8988T (cell line): ENCODE measurements around the gene HACD2.

Source experiments
- DNase-seq: peaks from one replicate; pipeline ENCODE4 v3.0.0; 2011

HACD2 gene

GRCh38 chr3:123476967-123477750, 107.7 kb downstream of the HACD2 start:
- no peak for DNase-seq

- DNase-seq, result no peak
These were observed 109.1 kb downstream of the HACD2 start for GRCh38 chr3:123475786-123476185.

DNA sequence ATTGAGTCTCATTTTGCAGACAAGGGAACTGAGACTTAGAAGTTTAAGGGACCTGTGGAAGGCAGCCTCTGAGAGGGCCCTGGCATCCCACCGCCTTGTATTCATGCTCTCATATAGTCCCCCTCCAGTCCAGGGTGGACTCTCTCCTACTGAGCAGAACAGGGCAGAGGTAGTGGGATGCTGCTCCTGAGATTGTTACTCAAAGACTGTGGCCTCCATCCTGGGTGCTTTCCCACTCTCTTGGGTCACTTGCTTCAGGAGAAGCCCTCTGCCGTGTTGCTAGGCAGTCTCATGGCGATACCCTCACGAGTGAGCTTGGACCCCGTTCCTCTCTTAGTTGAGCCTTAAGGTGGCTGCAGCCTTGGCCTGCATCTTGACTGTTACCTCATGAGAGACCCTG, 113.7 kb downstream of the HACD2 start:
- DNase-seq, result no peak

- DNase-seq, result no peak
These were observed 115.4 kb downstream of the HACD2 start for GRCh38 chr3:123469323-123469995.

DNA sequence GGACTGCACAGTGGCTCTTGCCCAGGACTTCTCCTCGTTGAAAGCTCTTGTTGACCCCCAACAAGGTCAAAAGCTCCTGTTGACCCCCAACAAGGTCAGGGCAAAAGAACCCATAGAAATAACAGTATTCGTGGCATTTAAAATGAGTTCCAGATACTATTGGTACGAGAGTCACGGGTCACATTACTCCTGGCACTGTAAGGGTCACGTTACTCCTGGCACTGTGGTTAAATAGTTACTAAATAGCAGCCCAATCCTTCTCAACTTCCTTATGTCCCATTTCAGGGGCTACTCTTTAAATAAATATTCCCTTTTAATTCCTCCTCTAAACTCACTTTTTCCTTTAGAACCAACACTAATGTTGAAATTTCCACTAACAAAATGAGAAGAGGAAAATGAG, 117.8 kb downstream of the HACD2 start:
- no peak for DNase-seq

DNA sequence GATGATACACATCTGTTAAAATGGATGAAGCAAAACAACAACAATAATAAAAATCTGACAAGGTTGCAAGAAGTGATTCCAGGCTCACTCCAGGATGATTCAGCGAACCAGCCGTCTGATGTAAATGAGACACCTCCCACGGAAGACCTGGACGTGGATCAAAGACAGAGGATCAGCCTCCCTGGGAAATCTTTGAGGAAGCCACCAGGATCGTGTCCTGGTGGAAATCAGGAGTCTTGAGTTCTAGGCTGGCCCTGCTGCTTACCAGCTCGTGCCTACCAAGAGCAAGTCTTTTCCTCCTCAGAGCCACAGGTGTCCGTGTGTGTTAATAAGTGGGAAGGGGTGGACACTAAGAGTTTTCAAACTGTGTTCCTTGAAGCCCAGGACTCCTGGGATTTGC, 120.6 kb downstream of the HACD2 start:
- no peak for DNase-seq

DNA sequence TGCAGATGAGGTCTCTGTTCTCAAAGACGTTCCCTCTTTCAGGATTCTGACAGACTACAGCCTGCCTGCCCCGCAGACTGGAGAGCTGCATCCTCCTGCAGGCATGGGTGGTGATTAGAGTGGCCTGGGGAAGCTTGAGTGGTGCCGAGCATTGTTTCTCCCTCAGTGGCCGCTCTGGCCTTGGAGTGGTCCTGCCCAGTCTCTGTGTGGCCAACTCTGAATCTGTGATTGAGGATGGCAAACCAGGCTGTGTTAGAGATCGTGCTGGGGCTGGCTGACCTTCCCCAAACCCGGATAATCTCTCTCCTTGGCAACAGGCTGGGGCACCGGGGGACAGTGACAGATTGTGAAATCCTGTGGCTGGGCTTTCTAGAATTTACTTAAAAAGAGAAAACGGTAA, 125.0 kb downstream of the HACD2 start:
- DNase-seq, result no peak

DNA sequence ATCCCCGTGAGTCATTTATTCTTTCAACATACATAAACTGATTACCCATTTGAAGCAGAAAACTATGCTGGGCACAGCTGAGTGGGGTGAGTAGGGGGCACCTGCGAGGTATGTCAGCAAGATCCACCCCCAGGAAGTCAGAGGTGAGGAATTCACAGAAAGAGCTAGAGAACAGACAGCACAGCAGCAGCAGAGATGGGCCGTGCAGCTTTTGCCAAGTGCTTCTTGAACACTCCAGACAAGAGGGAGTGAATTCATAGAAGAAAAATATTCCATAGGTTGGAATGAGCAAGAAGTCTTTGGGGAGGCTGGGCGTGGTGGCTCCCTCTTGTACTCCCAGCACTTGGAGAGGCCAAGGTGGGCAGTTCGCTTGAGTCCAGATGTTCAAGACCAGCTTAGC, 126.6 kb downstream of the HACD2 start:
- no peak for DNase-seq

DNA sequence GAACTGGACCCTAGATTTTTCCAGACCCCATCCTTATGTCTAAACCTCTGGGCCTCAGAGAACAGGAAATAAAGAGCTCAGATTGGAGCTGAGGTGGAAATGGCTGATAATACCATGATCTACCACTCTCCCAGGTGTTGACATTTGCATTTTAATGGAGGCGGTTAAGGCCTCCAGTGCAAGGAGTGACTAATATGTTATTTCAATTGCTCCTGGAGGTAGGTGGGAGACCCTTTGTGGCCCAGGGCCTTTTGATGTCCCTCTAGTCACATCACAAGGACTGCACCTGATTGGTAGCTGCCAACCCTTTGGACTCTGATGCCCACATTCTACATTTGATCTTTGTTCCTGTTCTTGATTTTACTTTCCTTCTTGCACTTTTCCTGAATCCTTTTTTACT, 127.0 kb downstream of the HACD2 start:
- DNase-seq, result no peak

- DNase-seq, result no peak
These were observed 131.2 kb downstream of the HACD2 start for GRCh38 chr3:123453675-123454074.

DNA sequence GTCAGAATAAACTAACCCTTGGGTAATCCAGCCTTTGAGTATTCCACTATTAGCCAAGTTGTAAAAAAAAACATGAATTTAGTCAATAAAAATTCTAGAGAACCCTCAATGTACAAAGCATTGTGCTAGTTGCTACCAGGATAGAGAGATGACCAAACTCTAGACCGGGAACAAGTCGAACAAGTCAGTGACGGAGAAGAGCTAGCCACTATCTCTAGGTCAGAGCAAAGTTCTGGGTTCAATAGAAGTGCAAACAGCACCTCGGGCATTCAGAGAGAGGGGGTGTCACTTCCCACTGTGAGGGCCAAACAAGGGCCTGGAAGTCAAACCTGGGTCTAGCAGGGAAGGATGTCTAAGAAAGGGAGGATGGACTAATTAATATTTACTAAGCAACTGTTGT, 133.7 kb downstream of the HACD2 start:
- no peak for DNase-seq

GRCh38 chr3:123449997-123450604, 134.8 kb downstream of the HACD2 start:
- DNase-seq, result no peak

DNA sequence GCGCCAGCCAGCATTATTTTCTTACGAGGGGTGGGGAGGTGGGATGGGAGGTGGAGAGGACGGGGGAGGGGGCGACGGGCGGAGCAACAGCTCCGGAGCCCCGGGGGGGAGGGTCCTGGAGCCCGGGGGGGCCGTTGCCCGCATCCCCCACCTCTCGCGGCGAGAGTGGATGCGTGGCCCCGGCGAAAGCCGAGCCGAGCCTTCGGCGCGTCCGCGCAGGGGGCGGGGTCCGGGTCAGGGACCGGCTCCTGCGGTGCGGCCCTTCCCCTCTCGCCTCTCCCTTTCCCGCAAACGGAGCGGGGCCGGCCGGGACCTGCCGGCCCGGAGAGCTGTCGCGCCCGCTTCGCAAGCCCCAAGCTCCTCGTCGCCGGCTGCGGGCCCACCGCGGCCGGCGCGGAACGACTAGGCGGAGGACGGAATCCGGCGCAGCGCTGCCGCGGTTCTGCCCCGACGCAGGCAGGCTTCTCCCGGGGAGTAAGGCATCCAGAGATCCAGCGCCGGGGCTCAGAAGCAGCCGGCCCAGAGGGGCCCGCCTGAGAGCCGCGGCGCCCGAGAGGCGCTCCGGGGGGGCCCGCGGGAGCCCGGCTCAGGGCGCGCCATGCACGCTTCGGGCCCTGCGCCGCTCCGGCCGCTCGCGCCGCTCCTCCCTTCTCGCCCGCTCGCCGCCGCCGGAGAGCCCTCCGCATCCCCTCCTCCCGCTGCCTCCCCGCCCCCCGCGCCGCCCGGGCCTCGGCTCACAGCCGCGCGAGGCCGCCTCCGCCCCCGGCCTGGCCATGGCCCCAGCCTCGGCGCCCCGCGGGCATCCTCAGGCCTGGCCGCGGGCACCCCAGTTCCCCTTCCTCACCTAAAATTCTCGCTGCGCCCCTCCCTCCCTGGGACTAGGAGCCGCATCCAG, 135.5 kb downstream of the HACD2 start:
- DNase-seq, result peak; percentile 75

GRCh38 chr3:123448536-123449101, 136.2 kb downstream of the HACD2 start, which contains the start of gene ADCY5:
Gene ADCY5 (minus strand): TSS chr3:123449090. CDS start chr3:123448545, 545 bp downstream.
- DNase-seq, result no peak

DNA sequence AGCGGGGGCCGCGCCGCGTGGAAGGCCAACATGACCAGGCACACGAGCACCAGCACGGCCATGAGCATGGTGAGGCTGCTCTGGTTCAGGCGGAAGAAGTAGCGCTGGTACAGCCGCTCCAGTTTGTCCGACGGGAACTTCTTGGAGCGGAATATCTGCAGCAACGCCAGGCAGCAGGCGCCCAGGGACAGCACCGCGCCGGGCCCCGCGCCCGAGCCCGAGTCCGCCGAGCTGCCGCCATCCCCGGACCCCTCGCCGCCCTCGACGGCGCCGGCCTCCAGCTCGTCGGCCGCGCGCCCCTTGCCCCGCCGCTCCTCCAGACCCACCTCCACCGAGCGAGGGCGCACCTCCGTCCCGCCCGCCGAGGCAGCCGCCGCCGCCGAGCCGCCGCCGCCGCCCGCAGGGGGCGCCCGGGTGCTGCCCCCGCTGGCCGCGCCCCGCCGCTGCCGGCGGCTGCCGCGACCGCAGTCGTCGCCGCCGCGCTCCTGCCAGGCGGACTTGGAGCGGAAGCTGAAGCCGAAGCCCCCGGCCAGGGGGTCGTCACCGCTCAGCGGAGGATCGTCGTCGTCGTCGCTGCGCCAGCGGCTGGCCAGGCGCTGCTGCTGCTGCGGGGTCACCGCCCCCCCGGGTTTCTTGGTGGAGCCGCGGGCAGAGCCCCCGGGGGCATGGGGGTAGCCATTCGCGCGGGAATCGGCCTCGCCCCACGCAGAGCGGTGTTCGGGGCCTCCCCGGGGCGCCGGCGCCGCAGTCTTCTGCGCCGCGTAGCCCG, 136.9 kb downstream of the HACD2 start:
- peak; percentile 82 for DNase-seq

- no peak for DNase-seq
These were observed 137.5 kb downstream of the HACD2 start for GRCh38 chr3:123447416-123447748.

DNA sequence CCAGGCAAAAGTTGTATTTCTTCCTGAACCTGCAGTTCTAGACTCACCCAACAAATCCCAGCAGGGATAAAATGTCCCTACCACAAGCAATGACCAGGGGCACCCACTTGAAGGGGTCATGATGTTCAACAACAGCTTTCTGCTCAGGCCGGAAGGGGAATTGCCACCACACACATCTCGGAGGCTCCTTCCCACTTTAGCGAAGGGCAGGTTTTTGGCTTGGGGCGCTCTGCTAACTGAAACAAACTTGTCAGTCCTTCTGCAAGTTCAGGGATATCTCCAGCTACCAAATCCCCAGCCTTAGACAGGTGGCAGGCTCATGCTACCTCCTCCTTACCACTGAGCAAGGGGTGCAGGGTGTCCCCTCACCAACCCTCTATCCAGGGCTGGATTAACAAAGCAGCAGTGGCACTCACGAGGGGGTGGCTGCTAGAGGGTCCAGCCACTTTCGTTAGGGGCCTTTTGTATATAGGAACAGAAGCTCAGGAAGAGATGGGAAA, 138.2 kb downstream of the HACD2 start:
- DNase-seq, result no peak

DNA sequence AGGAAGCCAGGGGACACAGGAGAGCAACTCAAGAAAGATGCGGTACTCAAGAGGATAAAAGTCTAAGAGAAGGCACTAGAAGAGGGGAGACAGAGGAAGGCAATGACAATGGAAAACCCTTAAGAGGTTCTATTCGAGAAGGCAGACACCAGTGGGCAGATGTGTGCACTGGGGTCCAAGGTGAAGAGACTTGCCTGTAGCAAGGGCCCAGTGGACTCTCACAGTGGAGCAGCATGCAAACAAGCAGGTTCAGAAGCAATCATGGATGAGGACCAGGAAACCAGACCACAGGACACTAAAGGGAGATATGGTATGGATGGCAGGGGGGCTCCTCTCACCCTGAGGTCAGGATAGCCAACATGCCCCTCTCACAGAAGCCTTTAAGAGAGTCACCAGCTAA, 138.6 kb downstream of the HACD2 start:
- DNase-seq, result no peak

DNA sequence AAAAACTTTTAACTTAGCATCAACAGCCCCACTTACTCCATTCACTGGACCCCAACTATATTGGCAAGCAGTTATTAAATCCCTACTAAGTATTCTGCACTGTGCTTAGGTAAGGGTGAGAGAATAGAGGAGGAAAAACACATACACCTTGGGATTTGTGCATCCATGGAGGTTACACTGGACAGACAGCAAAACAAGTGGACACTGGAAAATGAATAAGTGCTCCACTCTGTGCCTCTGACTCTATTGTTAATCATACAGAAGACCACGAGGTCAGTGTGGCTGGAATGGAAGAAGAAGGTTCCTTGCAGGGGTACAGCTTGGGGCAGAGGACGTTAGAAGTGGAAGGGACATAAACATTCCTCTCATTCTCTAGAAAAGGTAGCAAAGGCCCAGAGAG, 139.2 kb downstream of the HACD2 start:
- DNase-seq, result no peak

DNA sequence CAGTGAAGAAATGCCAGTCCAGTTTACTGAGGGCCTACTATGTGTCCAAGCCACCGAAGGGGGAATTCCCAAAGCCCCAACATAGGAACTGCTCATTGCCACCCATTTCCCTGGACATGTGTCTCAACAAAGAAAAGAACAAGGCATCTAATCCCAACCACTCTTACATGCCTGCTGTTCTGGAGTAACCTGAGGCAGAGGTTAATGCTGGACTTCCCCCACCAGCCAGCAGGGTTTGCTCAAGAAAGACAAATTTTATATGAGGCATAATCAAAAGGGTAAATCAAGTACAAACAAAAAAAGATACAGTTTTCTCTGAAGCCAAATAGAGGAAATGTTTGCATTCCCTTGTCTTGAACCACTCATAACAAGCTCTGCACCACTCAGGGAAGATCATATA, 140.1 kb downstream of the HACD2 start:
- DNase-seq, result no peak

DNA sequence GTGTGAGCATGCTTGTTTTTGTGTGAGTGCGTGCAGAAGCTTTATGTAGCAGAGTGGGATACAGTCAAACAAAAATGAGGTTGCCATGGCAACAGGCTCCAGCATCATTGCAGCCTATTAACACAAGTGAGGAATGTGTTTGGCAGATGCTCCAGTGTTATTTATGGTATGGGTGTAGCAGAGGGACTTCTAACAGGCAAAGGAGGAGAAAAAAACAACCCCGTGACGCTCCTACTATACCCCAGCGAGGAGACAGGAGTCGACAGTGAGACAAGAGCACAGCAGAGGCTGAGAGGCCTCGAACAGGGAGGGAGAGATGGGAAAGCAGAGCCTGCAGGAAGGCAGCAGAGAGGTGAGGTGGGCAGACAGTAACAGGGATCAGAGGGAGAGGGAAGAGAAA, 140.8 kb downstream of the HACD2 start:
- DNase-seq, result no peak

- DNase-seq, result no peak
These were observed 141.9 kb downstream of the HACD2 start for GRCh38 chr3:123442908-123443307.
